ENCODE results near the gene TMEM141. TPM values are rescaled to one million over a fixed set of nuclear protein-coding genes. Genes with fewer than 3 reads are reported as not detected.

Gene TMEM141
- total RNA-seq, 1 donor from 2014 or later: 228 TPM

DNA sequence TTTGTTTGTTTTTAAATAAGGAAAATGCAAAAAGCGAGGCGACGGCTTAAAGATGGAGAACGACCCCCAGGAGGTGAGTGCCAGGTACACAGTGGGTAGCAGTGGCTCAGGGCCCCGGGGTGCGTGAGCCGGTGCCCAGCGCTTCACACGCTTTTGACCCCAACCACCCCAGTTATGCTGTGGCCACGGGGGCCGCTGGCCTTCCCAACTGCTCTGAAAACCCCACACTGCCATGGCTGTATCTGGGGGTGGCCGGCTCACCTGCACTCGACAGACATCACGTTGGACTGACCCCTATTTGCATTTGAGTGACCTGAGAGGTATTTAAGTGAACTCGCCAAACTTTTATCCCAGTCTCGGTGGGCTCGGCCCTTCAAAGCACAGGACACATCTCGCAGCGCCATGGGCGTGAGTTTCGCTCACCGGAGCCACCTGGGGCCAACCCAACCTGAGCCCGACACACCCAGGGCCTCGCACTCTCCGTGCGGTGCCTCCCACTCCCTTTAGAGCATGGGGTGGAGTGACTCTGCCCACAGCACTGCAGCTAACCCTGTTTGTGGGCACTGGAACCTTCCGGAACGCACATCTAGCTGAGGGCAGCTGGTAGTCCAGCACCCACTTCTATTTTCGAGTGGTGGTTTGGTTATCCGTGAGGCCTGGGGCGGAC, 37.5 kb downstream of the TMEM141 start:
- DNase-seq (ENCODE audit: low read depth): no peak
- TF ChIP-seq, protein P1, sequence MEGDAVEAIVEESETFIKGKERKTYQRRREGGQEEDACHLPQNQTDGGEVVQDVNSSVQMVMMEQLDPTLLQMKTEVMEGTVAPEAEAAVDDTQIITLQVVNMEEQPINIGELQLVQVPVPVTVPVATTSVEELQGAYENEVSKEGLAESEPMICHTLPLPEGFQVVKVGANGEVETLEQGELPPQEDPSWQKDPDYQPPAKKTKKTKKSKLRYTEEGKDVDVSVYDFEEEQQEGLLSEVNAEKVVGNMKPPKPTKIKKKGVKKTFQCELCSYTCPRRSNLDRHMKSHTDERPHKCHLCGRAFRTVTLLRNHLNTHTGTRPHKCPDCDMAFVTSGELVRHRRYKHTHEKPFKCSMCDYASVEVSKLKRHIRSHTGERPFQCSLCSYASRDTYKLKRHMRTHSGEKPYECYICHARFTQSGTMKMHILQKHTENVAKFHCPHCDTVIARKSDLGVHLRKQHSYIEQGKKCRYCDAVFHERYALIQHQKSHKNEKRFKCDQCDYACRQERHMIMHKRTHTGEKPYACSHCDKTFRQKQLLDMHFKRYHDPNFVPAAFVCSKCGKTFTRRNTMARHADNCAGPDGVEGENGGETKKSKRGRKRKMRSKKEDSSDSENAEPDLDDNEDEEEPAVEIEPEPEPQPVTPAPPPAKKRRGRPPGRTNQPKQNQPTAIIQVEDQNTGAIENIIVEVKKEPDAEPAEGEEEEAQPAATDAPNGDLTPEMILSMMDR (IDR thresholded peaks at IDR 0.05; ENCODE audit: insufficient read depth, low read length, severe bottlenecking): no peak
- H3K4me3 ChIP-seq (ENCODE audit: low read depth, low read length): no peak overlapping the region
- H3K36me3 ChIP-seq (ENCODE audit: control insufficient read depth, insufficient read depth, low read length): peaks cover 33% of the 10 kb centered on the region
- no peaks in the 10 kb centered on the region for H3K27me3 ChIP-seq (ENCODE audit: control insufficient read depth, insufficient read depth, low read length)
- no peak for FAIRE-seq

DNA sequence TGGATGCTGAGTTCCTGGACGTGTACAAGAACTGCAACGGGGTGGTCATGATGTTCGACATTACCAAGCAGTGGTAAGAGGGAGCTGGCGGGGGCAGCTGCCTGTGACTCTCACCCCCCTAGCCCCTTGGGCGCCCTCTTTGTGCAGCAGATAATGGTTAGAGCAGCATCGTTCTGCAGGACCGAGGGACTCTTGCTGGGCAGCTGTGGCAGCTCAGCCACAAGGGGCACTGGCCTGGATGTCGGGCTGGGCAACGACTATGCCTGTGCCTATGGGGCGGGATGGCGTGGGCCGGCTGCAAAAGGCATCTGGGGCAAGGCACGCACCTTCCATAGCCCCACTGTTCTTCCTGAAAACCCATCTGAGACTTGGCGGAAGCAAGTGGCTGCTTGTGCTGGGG, 38.3 kb downstream of the TMEM141 start:
- Histone ChIP-seq H3K4me3 (ENCODE audit: low read depth, low read length) (no peak overlapping the region), H3K36me3 (ENCODE audit: control insufficient read depth, insufficient read depth, low read length) (peaks cover 33% of the 10 kb centered on the region), H3K27me3 (ENCODE audit: control insufficient read depth, insufficient read depth, low read length) (no peaks in the 10 kb centered on the region)
- FAIRE-seq (no peak), DNase-seq (ENCODE audit: low read depth) (no peak)
- TF ChIP-seq, protein P1 (IDR thresholded peaks at IDR 0.05; ENCODE audit: insufficient read depth, low read length, severe bottlenecking): no peak

DNA sequence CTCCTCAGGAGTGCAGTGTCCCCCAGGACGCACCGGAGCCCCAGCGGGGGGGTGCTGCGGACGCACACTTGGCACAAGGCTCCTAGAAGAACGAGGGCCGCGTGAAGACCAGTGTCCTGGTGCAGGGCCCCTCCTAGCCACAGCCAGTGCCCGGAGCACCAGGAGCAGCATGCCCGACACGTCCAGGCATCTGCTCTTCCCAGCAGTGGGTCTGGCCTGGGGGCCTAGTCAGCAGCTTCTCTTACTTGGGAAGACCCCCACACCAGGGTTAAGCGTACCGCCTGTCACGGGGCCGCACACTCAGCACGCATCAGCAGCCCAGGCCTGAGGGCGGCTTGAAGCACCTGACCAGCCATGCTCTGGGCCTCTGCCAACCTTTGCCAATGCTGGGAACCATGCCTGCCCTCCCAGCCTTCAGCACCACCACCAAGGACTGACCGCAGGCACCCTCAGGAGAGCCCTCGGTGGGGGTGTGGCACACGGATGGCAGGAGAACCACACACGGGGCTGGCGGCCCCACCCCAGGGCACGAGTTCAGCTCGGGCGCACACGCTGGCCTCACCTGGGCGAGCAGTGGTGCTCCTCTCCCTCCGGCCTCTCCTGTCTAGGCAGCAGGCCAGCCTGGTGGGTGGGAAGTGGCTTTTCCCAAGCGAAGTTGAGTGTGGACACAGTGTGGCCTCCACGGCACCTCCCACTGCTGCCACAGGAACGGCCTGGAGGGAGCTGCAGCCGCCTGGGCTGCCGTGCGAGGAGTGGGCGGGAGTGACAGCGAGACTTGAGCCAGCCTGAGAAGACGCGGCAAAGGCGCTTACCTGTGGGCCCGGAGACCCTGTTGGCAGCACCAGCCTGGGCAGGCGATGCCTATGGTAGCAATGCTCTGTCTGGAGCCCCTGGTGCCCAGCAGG, 39.1 kb downstream of the TMEM141 start:
- H3K27me3 ChIP-seq (ENCODE audit: control insufficient read depth, insufficient read depth, low read length): no peaks in the 10 kb centered on the region
- DNase-seq (ENCODE audit: low read depth): no peak
- TF ChIP-seq, protein P1 (IDR thresholded peaks at IDR 0.05; ENCODE audit: insufficient read depth, low read length, severe bottlenecking): no peak
- no peak for FAIRE-seq
- peaks cover 33% of the 10 kb centered on the region for H3K36me3 ChIP-seq (ENCODE audit: control insufficient read depth, insufficient read depth, low read length)
- no peak overlapping the region for H3K4me3 ChIP-seq (ENCODE audit: low read depth, low read length)

DNA sequence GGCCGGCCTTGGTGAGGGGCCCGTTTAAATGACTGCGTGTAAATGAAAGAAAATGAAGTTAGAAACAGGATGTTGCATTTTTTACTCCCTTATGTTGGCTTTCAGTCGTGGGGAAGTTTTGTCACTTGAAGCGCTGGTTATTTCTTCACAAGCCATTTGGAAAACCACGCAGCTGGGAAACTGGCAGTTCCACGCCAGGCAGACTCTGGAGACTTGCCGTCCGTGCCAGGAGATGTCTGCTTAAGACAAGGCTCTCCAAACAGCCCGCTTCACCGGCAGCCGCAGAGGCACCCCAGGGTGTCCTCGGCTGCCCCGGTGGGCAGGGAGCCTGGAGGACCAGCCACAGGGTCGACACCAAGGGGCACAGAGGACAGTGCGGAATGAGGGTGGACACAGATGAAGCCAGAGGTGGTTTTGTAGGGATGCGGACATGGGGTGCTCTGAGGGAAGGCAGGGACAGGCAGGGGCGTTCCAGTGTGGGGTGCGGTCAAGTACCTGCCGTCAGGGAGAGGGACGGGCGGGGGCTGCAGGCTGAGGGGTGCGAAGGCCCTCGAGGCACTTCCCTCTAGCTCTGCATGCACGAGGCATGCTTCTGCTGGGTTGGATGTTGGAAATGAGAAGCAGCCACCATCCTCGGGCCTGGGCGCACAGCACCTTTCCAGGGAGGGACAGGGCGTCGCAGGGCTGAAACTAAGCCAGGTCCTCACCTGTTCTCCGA, 40.0 kb downstream of the TMEM141 start:
- FAIRE-seq (no peak), DNase-seq (ENCODE audit: low read depth) (no peak)

DNA sequence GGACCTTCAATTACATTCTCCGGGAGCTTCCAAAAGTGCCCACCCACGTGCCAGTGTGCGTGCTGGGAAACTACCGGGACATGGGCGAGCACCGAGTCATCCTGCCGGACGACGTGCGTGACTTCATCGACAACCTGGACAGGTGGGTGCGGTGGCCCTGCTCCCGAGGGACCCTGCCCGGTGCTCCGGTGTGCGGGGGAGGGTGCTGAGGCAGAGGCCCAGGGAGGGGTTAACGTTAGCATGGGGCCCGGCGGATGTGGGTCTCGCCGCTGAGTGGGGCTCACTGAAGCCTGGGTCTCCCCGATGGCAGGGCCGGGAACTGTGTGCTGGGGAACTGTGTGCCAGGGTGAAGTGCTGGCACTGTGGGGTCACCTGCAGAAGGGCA, 40.6 kb downstream of the TMEM141 start:
- TF ChIP-seq, protein P1 (IDR thresholded peaks at IDR 0.05; ENCODE audit: insufficient read depth, low read length, severe bottlenecking): no peak
- Histone ChIP-seq H3K27me3 (ENCODE audit: control insufficient read depth, insufficient read depth, low read length) (no peaks in the 10 kb centered on the region), H3K36me3 (ENCODE audit: control insufficient read depth, insufficient read depth, low read length) (peaks cover 28% of the 10 kb centered on the region), H3K4me3 (ENCODE audit: low read depth, low read length) (no peak overlapping the region)
- FAIRE-seq (no peak), DNase-seq (ENCODE audit: low read depth) (no peak)

More for the DNA sequence above, 40.0 kb downstream of the TMEM141 start:
- TF ChIP-seq, protein P1 (IDR thresholded peaks at IDR 0.05; ENCODE audit: insufficient read depth, low read length, severe bottlenecking): no peak
- H3K4me3 ChIP-seq (ENCODE audit: low read depth, low read length): no peak overlapping the region
- no peaks in the 10 kb centered on the region for H3K27me3 ChIP-seq (ENCODE audit: control insufficient read depth, insufficient read depth, low read length)
- peaks cover 32% of the 10 kb centered on the region for H3K36me3 ChIP-seq (ENCODE audit: control insufficient read depth, insufficient read depth, low read length)

All from bronchial epithelial cell (primary cell).